GM19025 (cell line): Measurements from ENCODE around the gene ATG5.

Experiments
- ATAC-seq: cut with Tn5 transposase; IDR thresholded peaks from one replicate; pipeline ENCODE4 v1.9.1; 2021; ENCODE audit warnings: mild to moderate bottlenecking, low read depth, moderate library complexity; ENCODE audit not compliant: unreplicated experiment

The ATG5 gene

GRCh38 chr6:106136845-106137244 lies 188.7 kb downstream of the ATG5 start:
- no peak for ATAC-seq

GRCh38 chr6:106135911-106136571 lies 189.5 kb downstream of the ATG5 start:
- no peak for ATAC-seq

- no peak for ATAC-seq
These were observed 190.5 kb downstream of the ATG5 start for GRCh38 chr6:106134906-106135634.
